ENCODE data around the gene SH3RF3. TPM values are rescaled to one million over a fixed set of nuclear protein-coding genes. Genes with fewer than 3 reads are reported as not detected.

SH3RF3 gene
- total RNA-seq, 1 experiment from 2014 or later = 0.98 TPM

- H3K36me3 ChIP-seq (ENCODE audit: control insufficient read depth, insufficient read depth, low read length) = no peaks in the 10 kb centered on the region
- no TSS peak for BruUV-seq (replicated peaks)
- no peak for DNase-seq
- H3K27me3 ChIP-seq (replicated peaks; ENCODE audit: control insufficient read depth, insufficient read depth, low read length) = no peaks in the 10 kb centered on the region
- Mint-ChIP-seq H3K4me3 (ENCODE audit: unreplicated experiment) (no peak overlapping the region), H3K27me3 (ENCODE audit: insufficient read depth, unreplicated experiment) (peaks cover 9% of the 10 kb centered on the region), H3K27ac (ENCODE audit: unreplicated experiment) (no peak overlapping the region), H3K4me1 (ENCODE audit: low read depth, unreplicated experiment) (no peaks in the 10 kb centered on the region), H3K9me3 (ENCODE audit: unreplicated experiment) (no peaks in the 10 kb centered on the region), H3K36me3 (ENCODE audit: insufficient read depth, unreplicated experiment) (no peaks in the 10 kb centered on the region)
- no peaks in the 10 kb centered on the region for H3K9me3 ChIP-seq
- CTCF ChIA-PET = no interaction called here
- no peak for TF ChIP-seq CTCF (IDR thresholded peaks at IDR 0.05; ENCODE audit: insufficient read depth in 1 of 2, low read depth in 1 of 2, low read length in 1 of 2, severe bottlenecking in 1 of 2, unreplicated experiment in 1 of 2)
- intact Hi-C loops (cut with micrococcal nuclease; ENCODE audit: unreplicated experiment) = no loop called here
- H3K4me3 ChIP-seq (ENCODE audit: low read depth, low read length) = no peak overlapping the region
- POLR2A ChIA-PET = no interaction called here
- H3K4me1 ChIP-seq = no peaks in the 10 kb centered on the region
These were observed 37.8 kb downstream of the SH3RF3 start for GRCh38 chr2:109166811-109167210.

GRCh38 chr2:109168086-109168485, 39.1 kb downstream of the SH3RF3 start:
- Histone ChIP-seq H3K9me3 (no peaks in the 10 kb centered on the region), H3K36me3 (ENCODE audit: control insufficient read depth, insufficient read depth, low read length) (no peaks in the 10 kb centered on the region), H3K4me1 (no peaks in the 10 kb centered on the region), H3K4me3 (ENCODE audit: low read depth, low read length) (no peak overlapping the region), H3K27me3 (replicated peaks; ENCODE audit: control insufficient read depth, insufficient read depth, low read length) (no peaks in the 10 kb centered on the region)
- H3K27ac Mint-ChIP-seq (ENCODE audit: unreplicated experiment) = no peak overlapping the region
- intact Hi-C loops (cut with micrococcal nuclease; ENCODE audit: unreplicated experiment) = no loop called here
- H3K9me3 Mint-ChIP-seq (ENCODE audit: unreplicated experiment) = no peaks in the 10 kb centered on the region
- no peaks in the 10 kb centered on the region for H3K36me3 Mint-ChIP-seq (ENCODE audit: insufficient read depth, unreplicated experiment)
- no peak overlapping the region for H3K4me3 Mint-ChIP-seq (ENCODE audit: unreplicated experiment)
- DNase-seq = no peak
- no peaks in the 10 kb centered on the region for H3K4me1 Mint-ChIP-seq (ENCODE audit: low read depth, unreplicated experiment)
- POLR2A ChIA-PET = no interaction called here
- H3K27me3 Mint-ChIP-seq (ENCODE audit: insufficient read depth, unreplicated experiment) = peaks cover 9% of the 10 kb centered on the region
- no TSS peak for BruUV-seq (replicated peaks)
- TF ChIP-seq CTCF (IDR thresholded peaks at IDR 0.05; ENCODE audit: insufficient read depth in 1 of 2, low read depth in 1 of 2, low read length in 1 of 2, severe bottlenecking in 1 of 2, unreplicated experiment in 1 of 2) = no peak
- CTCF ChIA-PET = no interaction called here

GRCh38 chr2:109168716-109169115, 39.7 kb downstream of the SH3RF3 start:
- intact Hi-C loops (cut with micrococcal nuclease; ENCODE audit: unreplicated experiment) = no loop called here
- DNase-seq = no peak
- no peak overlapping the region for H3K27ac Mint-ChIP-seq (ENCODE audit: unreplicated experiment)
- H3K4me1 ChIP-seq = no peaks in the 10 kb centered on the region
- H3K36me3 ChIP-seq (ENCODE audit: control insufficient read depth, insufficient read depth, low read length) = no peaks in the 10 kb centered on the region
- no peaks in the 10 kb centered on the region for H3K9me3 ChIP-seq
- ChIA-PET POLR2A (no interaction called here), CTCF (interaction anchor here (1.2 kb wide), 1 partner anchor 11 kb away, joined by 4 read pairs; no protein-coding TSS in a partner anchor)
- peaks cover 9% of the 10 kb centered on the region for H3K27me3 Mint-ChIP-seq (ENCODE audit: insufficient read depth, unreplicated experiment)
- no peaks in the 10 kb centered on the region for H3K9me3 Mint-ChIP-seq (ENCODE audit: unreplicated experiment)
- H3K4me1 Mint-ChIP-seq (ENCODE audit: low read depth, unreplicated experiment) = no peaks in the 10 kb centered on the region
- H3K4me3 Mint-ChIP-seq (ENCODE audit: unreplicated experiment) = no peak overlapping the region
- H3K4me3 ChIP-seq (ENCODE audit: low read depth, low read length) = no peak overlapping the region
- H3K36me3 Mint-ChIP-seq (ENCODE audit: insufficient read depth, unreplicated experiment) = no peaks in the 10 kb centered on the region
- BruUV-seq (replicated peaks) = no TSS peak
- TF ChIP-seq CTCF (IDR thresholded peaks at IDR 0.05; ENCODE audit: insufficient read depth in 1 of 2, low read depth in 1 of 2, low read length in 1 of 2, severe bottlenecking in 1 of 2, unreplicated experiment in 1 of 2) = no peak
- no peaks in the 10 kb centered on the region for H3K27me3 ChIP-seq (replicated peaks; ENCODE audit: control insufficient read depth, insufficient read depth, low read length)

Measured in Caco-2 (cell line).